ENCODE results near the gene PABPC4L. TPM values are rescaled to one million over a fixed set of nuclear protein-coding genes. Genes with fewer than 3 reads are reported as not detected.

The PABPC4L gene
- total RNA-seq = not detected
- polyA plus RNA-seq (2013, experiment 1 of 2) = not detected
- 0.19 TPM for polyA plus RNA-seq (2013, experiment 2 of 2)
- 0 to 0.14 (median 0) reads per million in 172 experiments for total RNA-seq

DNA sequence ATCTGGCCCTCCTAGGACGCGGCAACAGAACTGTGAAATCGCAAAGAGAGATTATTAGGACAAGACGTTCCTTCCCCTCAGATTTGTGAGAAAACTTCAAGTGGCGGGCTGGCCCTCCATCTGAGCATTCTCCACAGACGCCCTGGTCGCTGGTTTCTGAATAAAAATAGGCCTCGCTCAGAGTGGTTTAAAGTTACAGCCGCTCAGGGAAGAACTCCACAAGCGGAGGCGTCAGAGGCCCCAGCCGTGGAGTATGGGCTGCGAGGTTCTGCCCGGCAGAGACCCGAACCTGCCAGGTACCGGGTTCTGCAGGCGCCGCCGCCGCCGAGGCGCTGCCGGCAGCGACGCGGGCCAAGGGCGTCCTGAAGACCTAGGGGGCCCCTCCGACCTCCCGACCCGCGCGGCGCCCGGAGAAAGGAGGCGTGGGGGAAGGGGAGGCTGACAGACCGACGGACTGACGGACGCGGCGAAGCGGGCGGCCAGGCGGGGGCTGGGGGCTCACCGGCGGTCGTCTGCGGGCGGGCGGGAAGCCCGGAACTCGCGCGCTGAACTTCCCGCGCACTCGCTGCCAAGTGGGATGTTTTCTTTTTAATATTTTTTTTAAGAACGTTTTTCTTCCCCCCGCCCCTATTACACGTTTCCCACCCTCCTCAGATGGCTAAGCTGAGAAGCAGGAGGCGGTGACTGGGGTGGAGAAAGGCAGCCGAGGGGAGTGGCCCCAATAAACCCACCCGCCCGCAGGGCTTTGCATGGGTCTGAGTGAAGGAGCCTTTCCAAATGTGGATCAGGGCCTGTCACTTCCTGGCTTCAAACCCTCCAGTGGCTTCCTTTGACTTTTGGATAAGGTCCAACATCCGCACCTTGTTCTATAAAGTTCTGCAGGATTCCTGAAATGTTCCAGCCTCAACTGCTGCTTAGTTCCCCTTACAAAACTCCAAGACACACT, at the start of gene PABPC4L:
Gene PABPC4L, minus strand, starts transcription at position 574 of the 946 bp plus-strand sequence. CDS start 770 bp downstream, outside the sequence.
- TF ChIP-seq, protein P1, sequence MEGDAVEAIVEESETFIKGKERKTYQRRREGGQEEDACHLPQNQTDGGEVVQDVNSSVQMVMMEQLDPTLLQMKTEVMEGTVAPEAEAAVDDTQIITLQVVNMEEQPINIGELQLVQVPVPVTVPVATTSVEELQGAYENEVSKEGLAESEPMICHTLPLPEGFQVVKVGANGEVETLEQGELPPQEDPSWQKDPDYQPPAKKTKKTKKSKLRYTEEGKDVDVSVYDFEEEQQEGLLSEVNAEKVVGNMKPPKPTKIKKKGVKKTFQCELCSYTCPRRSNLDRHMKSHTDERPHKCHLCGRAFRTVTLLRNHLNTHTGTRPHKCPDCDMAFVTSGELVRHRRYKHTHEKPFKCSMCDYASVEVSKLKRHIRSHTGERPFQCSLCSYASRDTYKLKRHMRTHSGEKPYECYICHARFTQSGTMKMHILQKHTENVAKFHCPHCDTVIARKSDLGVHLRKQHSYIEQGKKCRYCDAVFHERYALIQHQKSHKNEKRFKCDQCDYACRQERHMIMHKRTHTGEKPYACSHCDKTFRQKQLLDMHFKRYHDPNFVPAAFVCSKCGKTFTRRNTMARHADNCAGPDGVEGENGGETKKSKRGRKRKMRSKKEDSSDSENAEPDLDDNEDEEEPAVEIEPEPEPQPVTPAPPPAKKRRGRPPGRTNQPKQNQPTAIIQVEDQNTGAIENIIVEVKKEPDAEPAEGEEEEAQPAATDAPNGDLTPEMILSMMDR (IDR thresholded peaks at IDR 0.05) = no peak
- Mint-ChIP-seq H3K4me1 (ENCODE audit: low read depth) (no peaks in the 10 kb centered on the region), H3K9me3 (peaks cover 2% of the 10 kb centered on the region), H3K36me3 (ENCODE audit: low read depth) (no peaks in the 10 kb centered on the region), H3K4me3 (no peak within 1 kb of the TSS), H3K27ac (no peak within 1 kb of the TSS), H3K27me3 (no peaks in the 10 kb centered on the region)
- POLR2A ChIA-PET = no interaction called here
- CTCF ChIA-PET = no interaction called here
- Histone ChIP-seq H3K36me3 (ENCODE audit: insufficient read depth, low read length) (no peaks in the 10 kb centered on the region), H3K4me3 (ENCODE audit: low read length) (no peak within 1 kb of the TSS), H3K9me3 (ENCODE audit: control insufficient read depth in 1 of 2, insufficient read depth in 1 of 2, low read length in 2 of 2) (peaks cover 3 to 12% of the 10 kb centered on the region in 2 experiments), H3K4me1 (ENCODE audit: insufficient read depth, low read length) (no peaks in the 10 kb centered on the region), H3K27ac (ENCODE audit: low read depth in 1 of 2, low read length in 2 of 2) (no peak within 1 kb of the TSS), H3K27me3 (ENCODE audit: control insufficient read depth in 1 of 2, insufficient read depth in 2 of 2, low read length in 2 of 2) (no peaks in the 10 kb centered on the region)
- intact Hi-C loops (cut with DNase I, micrococcal nuclease) = no loop called here
- ATAC-seq (ENCODE audit: poor library complexity) (no peak), DNase-seq (no peak)

DNA sequence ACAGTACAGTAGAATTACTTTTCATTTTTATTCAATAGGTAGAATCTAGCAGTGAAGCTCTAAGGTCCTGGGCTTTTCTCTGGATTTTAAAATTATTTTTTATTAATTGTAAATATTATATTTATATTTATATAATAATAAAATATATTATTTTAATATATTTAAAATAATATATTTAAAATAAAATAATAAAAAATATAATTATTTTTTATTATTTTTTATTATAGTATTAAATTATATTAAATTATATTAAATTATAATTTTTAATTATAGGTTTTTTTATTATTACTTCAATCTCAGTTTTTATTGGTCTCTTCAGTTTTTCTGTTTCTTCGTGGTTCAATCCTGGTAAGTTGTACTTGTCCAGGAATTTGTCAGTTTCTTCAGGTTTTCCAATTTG, 49.7 kb upstream of the PABPC4L start:
- ATAC-seq (ENCODE audit: poor library complexity) (no peak), DNase-seq (no peak)
- Histone ChIP-seq H3K4me3 (ENCODE audit: low read length) (no peak overlapping the region), H3K9me3 (ENCODE audit: control insufficient read depth in 1 of 2, insufficient read depth in 1 of 2, low read length in 2 of 2) (no peaks in the 10 kb centered on the region), H3K27me3 (ENCODE audit: control insufficient read depth in 1 of 2, insufficient read depth in 2 of 2, low read length in 2 of 2) (no peaks in the 10 kb centered on the region), H3K36me3 (ENCODE audit: insufficient read depth, low read length) (no peaks in the 10 kb centered on the region), H3K27ac (ENCODE audit: low read depth in 1 of 2, low read length in 2 of 2) (no peak overlapping the region), H3K4me1 (ENCODE audit: insufficient read depth, low read length) (no peaks in the 10 kb centered on the region)
- Mint-ChIP-seq H3K4me3 (no peak overlapping the region), H3K9me3 (peaks cover 2% of the 10 kb centered on the region), H3K27ac (no peak overlapping the region), H3K27me3 (no peaks in the 10 kb centered on the region), H3K36me3 (ENCODE audit: low read depth) (no peaks in the 10 kb centered on the region), H3K4me1 (ENCODE audit: low read depth) (no peaks in the 10 kb centered on the region)
- CTCF ChIA-PET = no interaction called here
- POLR2A ChIA-PET = no interaction called here
- intact Hi-C loops (cut with DNase I, micrococcal nuclease) = no loop called here
- TF ChIP-seq, protein P1 (IDR thresholded peaks at IDR 0.05) = no peak

DNA sequence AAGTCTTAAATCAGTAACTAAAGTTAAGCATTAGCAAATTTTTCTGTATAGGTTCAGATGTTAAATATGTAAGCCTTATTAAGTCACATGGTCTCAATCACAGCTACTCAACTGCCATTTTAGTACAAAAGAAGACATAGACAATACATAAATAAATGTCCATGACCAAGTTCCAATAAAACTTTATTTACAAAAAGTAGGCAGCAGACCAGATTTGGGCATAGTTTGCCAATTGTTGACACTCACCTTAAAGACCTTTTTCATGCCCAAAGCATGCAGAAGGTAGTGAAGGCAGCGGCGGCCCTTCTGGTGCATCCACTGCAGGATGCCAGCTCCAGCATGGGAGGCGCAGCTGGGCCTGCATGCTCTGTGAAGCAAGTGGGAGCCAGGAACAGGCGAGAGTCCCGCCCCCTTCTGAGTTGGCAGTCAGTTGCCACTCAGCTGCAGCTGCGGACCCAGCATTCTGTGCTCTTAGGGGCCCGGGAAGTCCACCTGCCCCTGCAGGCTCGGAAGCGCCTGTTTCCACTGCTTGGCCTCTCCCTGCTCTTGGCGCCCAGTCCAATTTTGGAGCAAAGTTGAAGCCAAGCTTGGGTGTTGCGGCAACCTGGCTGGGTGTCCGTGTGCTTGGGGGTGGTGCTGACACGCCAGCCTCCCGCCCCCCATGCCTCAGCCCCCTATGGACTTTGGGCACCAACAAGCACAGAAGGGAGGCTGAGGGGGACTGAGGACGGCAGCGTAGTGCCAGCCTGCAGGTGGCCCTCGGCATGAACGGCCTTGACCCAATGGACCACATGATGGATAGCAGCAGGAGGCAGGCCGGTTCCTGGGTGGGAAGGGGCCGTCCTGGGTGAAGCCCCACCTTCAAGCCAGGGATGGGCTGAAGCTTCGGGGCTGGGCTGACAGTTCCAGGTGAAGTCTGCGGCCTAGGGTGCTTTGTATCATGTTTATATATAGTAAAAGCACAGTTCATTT, 42.4 kb upstream of the PABPC4L start:
- ATAC-seq (ENCODE audit: poor library complexity) = no peak
- no peak overlapping the region for H3K27ac ChIP-seq (ENCODE audit: low read depth in 1 of 2, low read length in 2 of 2)
- DNase-seq = peak in 1 of 14 experiments; percentile 9
- CTCF ChIA-PET = no interaction called here
- H3K4me3 Mint-ChIP-seq = no peak overlapping the region
- H3K4me1 Mint-ChIP-seq (ENCODE audit: low read depth) = no peaks in the 10 kb centered on the region
- no peak overlapping the region for H3K27ac Mint-ChIP-seq
- no peaks in the 10 kb centered on the region for H3K27me3 Mint-ChIP-seq
- no peaks in the 10 kb centered on the region for H3K4me1 ChIP-seq (ENCODE audit: insufficient read depth, low read length)
- intact Hi-C loops (cut with DNase I, micrococcal nuclease) = no loop called here
- H3K36me3 Mint-ChIP-seq (ENCODE audit: low read depth) = no peaks in the 10 kb centered on the region
- H3K36me3 ChIP-seq (ENCODE audit: insufficient read depth, low read length) = no peaks in the 10 kb centered on the region
- no peaks in the 10 kb centered on the region for H3K27me3 ChIP-seq (ENCODE audit: control insufficient read depth in 1 of 2, insufficient read depth in 2 of 2, low read length in 2 of 2)
- TF ChIP-seq, protein P1 (IDR thresholded peaks at IDR 0.05) = no peak
- peaks cover 4% of the 10 kb centered on the region for H3K9me3 Mint-ChIP-seq
- POLR2A ChIA-PET = no interaction called here
- peaks cover 0 to 9% of the 10 kb centered on the region in 2 experiments for H3K9me3 ChIP-seq (ENCODE audit: control insufficient read depth in 1 of 2, insufficient read depth in 1 of 2, low read length in 2 of 2)
- no peak overlapping the region for H3K4me3 ChIP-seq (ENCODE audit: low read length)

Measured in CD4-positive, alpha-beta T cell (primary cell).